Activated CD8-positive, alpha-beta memory T cell treated with anti-CD3 and anti-CD28 coated beads for 24 hours (primary cell): Measurements from ENCODE around the gene MISP.

Experiments used
- DNase-seq: peaks from one replicate; pipeline ENCODE4 v3.0.0-alpha.2; 2020

Gene MISP

GRCh38 chr19:798415-799075 lies 47.6 kb downstream of the MISP start:
- DNase-seq = no peak

GRCh38 chr19:799076-799881 lies 48.4 kb downstream of the MISP start:
- no peak for DNase-seq

GRCh38 chr19:800360-801029 lies 49.6 kb downstream of the MISP start:
- no peak for DNase-seq

GRCh38 chr19:801030-801860 lies 50.3 kb downstream of the MISP start:
- no peak for DNase-seq

- DNase-seq = no peak
These were observed 51.1 kb downstream of the MISP start for GRCh38 chr19:801861-802497.

GRCh38 chr19:802498-803098 lies 51.7 kb downstream of the MISP start:
- DNase-seq = no peak

GRCh38 chr19:803099-803561 lies 52.2 kb downstream of the MISP start:
- DNase-seq = no peak

- DNase-seq = no peak
These were observed 52.9 kb downstream of the MISP start for GRCh38 chr19:803686-804418.

- DNase-seq = no peak
These were observed 53.7 kb downstream of the MISP start for GRCh38 chr19:804419-805165.

GRCh38 chr19:805166-805551 lies 54.2 kb downstream of the MISP start:
- no peak for DNase-seq

- DNase-seq = no peak
These were observed 55.0 kb downstream of the MISP start for GRCh38 chr19:805600-806550.

- DNase-seq = no peak
These were observed 56.0 kb downstream of the MISP start for GRCh38 chr19:806815-807421.

GRCh38 chr19:807627-808422 lies 56.9 kb downstream of the MISP start:
- DNase-seq = no peak

- DNase-seq = no peak
These were observed 57.5 kb downstream of the MISP start for GRCh38 chr19:808423-808775.

GRCh38 chr19:810077-810855 lies 59.4 kb downstream of the MISP start:
- no peak for DNase-seq

- no peak for DNase-seq
These were observed 60.1 kb downstream of the MISP start for GRCh38 chr19:810883-811489.
